GM21423 (cell line): ENCODE data around the gene ANXA9.

Experiments
- ATAC-seq: cut with Tn5 transposase; IDR thresholded peaks from one replicate; pipeline ENCODE4 v1.9.1; 2021; ENCODE audit warnings: mild to moderate bottlenecking, moderate library complexity; ENCODE audit not compliant: unreplicated experiment

Gene ANXA9

GRCh38 chr1:151043163-151043562 lies 61.1 kb downstream of the ANXA9 start:
- ATAC-seq, result no peak
